ENCODE results near the gene KIAA1671. TPM values are rescaled to one million over a fixed set of nuclear protein-coding genes. Genes with fewer than 3 reads are reported as not detected.
"Not testable (repeated sequence)": the region's sequence is repeated elsewhere in the genome, so short reads cannot be mapped to it uniquely, and the experiment has no call there.

Gene KIAA1671
- total RNA-seq, 3 donors from 2014 or later = 71.3 to 131 (median 88.9) TPM

DNA sequence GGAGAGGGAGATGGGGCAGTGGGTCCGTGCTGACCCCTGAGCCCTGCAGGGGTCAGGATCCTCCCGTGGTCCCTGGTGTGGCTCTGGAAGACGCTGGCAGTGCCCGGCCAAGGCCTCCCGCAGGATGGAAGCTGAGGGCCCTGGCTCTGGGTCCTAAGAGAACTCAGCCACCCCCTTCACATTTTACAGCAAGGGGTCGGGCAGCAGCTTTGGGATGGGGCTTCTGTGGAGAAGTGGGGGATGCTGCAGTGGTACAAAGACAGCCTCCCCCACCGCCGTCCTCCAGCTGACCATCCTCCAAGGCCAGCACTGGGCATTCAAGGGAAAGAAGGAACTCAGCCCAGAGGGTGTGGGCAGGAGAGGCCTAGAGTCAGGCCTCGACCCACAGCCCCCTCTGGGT lies 225.4 kb downstream of the KIAA1671 start:
- no peak overlapping the region for H3K4me3 ChIP-seq
- ATAC-seq = no peak
- no peaks in the 10 kb centered on the region for H3K36me3 ChIP-seq (ENCODE audit: low read depth)

GRCh38 chr22:25178348-25178747 lies 225.8 kb downstream of the KIAA1671 start:
- ATAC-seq (peak; percentile 33), DNase-seq (peak; percentile 24 to 69 (median 50))
- H3K4me3 ChIP-seq; H3K36me3 ChIP-seq (ENCODE audit: low read depth); intact Hi-C loops (cut with DNase I, micrococcal nuclease); H3K9me3 ChIP-seq; H3K4me1 ChIP-seq (ENCODE audit: low read depth): not testable (repeated sequence)

More for the DNA sequence above, 225.4 kb downstream of the KIAA1671 start:
- Histone ChIP-seq H3K4me1 (ENCODE audit: low read depth) (no peaks in the 10 kb centered on the region), H3K9me3 (no peaks in the 10 kb centered on the region)
- intact Hi-C loops (cut with DNase I, micrococcal nuclease) = no loop called here
- no peak for DNase-seq
- no peak for TF ChIP-seq CTCF (IDR thresholded peaks at IDR 0.05)

GRCh38 chr22:25178869-25179631 lies 226.5 kb downstream of the KIAA1671 start:
- ATAC-seq (peak; percentile 61), DNase-seq (peak in 1 of 3 donors; percentile 67)
- not testable (repeated sequence) for H3K36me3 ChIP-seq (ENCODE audit: low read depth)

GRCh38 chr22:25182131-25183110 lies 229.9 kb downstream of the KIAA1671 start:
- Histone ChIP-seq H3K9me3 (no peaks in the 10 kb centered on the region), H3K36me3 (ENCODE audit: low read depth) (no peaks in the 10 kb centered on the region), H3K4me3 (no peak overlapping the region), H3K4me1 (ENCODE audit: low read depth) (no peaks in the 10 kb centered on the region)
- DNase-seq (no peak), ATAC-seq (no peak)
- intact Hi-C loops (cut with DNase I, micrococcal nuclease) = no loop called here
- TF ChIP-seq CTCF (IDR thresholded peaks at IDR 0.05) = no peak

More at GRCh38 chr22:25178869-25179631, 226.5 kb downstream of the KIAA1671 start:
- H3K4me3 ChIP-seq; H3K4me1 ChIP-seq (ENCODE audit: low read depth); intact Hi-C loops (cut with DNase I, micrococcal nuclease); H3K9me3 ChIP-seq: not testable (repeated sequence)

DNA sequence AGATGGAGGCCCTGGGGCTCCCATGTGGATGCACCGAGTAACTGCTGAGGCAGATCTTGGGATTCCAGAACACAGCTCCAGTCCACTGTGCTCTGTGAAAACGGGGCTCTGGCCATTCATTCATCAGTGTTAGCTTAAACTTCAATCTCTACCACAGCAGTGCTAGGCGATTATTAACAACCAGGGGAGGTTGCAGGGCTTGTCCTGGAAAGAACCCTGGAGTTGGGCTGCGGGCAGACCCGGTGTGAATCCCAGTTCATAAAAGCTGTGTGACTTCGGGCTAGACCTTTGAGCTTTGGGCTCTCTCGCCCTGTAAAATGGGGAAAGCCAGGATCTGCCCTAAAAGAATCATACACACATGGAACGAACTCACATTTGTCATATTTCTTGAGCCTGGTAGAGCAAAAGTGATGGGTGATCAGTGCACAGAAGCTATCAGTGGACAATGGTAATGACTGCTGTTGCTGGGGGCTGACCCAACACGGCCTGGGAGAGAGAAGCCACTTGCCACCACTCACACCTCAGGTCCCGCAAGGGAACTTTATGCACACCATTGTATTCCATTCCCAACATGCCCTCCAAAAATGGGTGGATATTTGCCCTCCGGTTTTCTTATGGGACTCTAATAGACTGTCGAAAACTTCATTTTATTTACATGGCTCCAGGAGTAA lies 231.6 kb downstream of the KIAA1671 start:
- Histone ChIP-seq H3K36me3 (ENCODE audit: low read depth) (no peaks in the 10 kb centered on the region), H3K9me3 (no peaks in the 10 kb centered on the region), H3K4me3 (no peak overlapping the region), H3K4me1 (ENCODE audit: low read depth) (no peaks in the 10 kb centered on the region)
- intact Hi-C loops (cut with DNase I, micrococcal nuclease) = no loop called here
- no peak for TF ChIP-seq CTCF (IDR thresholded peaks at IDR 0.05)
- DNase-seq = no peak
- ATAC-seq = no peak

- no peaks in the 10 kb centered on the region for H3K36me3 ChIP-seq (ENCODE audit: low read depth)
- no peak overlapping the region for H3K4me3 ChIP-seq
- H3K9me3 ChIP-seq = no peaks in the 10 kb centered on the region
- ATAC-seq (no peak), DNase-seq (no peak)
- no peak for TF ChIP-seq CTCF (IDR thresholded peaks at IDR 0.05)
- intact Hi-C loops (cut with DNase I, micrococcal nuclease) = no loop called here
- no peaks in the 10 kb centered on the region for H3K4me1 ChIP-seq (ENCODE audit: low read depth)
These were observed 233.6 kb downstream of the KIAA1671 start for GRCh38 chr22:25186140-25186539.
